ENCODE results near the gene KLHDC8B.
"Not testable (repeated sequence)": the region's sequence is repeated elsewhere in the genome, so short reads cannot be mapped to it uniquely, and the experiment has no call there.

The KLHDC8B gene

DNA sequence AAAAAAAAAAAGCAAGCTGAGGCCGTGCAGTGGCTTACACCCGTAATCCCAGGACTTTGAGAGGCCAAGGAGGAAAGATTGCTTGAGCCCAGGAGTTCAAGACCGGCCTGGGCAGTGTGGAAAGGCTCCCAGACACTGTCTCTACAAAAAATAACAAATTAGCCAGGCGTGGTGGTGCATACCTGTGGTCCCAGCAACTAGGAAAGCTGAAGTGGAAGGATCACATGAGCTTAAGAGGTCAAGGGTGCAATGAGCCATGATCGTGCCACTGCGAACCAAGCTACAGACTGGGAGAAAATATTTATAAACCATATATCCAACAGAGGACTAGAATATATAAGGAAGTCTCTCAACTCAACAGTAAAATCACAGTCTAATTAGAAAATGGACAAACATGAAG, 10.0 kb downstream of the KLHDC8B start:
- in situ Hi-C loops (cut with HindIII; ENCODE audit: low sequenced_read_pairs) = no loop called here

DNA sequence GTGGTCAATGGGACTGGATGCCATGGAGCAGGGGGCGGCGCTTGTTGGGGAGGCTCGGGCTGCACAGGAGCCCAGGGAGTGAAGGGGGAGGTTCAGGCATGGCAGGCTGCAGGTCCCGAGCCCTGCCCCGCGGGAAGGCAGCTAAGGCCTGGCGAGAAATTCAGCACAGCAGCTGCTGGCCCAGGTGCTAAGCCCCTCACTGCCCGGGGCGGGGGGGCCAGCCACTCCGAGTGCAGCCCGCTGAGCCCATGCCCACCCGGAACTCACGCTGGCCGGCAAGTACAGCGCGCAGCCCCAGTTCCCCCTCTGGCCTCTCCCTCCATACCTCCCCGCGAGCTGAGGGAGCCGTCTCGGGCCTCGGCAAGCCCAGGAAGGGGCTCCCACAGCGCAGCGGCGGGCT, 11.3 kb downstream of the KLHDC8B start:
- in situ Hi-C loops (cut with HindIII; ENCODE audit: low sequenced_read_pairs) = no loop called here

DNA sequence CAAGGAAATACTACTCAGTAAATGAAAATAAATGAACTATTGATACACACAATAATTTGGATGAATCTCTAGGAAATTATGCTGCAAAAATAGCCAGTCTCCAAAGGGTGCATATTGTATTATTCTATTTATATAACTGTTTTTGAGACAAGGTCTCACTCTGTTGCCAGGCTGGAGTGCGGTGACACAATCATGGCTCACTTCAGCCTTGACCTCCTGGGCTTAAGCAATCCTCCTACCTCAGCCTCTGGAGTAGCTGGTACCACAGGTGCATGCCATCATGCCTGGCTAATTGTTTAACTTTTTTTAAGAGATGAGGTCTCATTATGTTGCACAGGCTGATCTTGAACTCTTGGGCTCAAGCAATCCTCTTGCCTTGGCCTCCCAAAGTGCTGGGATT, 12.5 kb downstream of the KLHDC8B start:
- in situ Hi-C loops (cut with HindIII; ENCODE audit: low sequenced_read_pairs) = no loop called here

DNA sequence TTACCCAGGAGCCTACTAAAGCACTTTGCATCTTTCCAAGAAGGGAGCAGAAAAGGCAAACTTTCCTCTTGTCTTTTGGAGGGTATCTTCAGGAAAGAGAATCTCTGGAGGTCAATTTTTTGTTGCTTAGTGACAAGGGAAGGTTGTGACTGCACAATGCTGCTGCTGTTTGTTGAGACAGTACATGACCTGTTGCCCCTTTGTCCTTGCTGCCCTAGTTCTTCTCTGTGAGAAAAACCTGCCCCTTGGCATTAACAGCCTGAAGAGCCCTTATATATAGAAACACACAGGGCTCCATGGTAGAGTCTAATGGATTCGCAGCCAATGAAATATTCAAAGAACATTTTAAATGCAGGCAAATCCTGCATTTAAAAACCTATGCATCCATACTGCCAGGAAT, 20.3 kb downstream of the KLHDC8B start:
- in situ Hi-C loops (cut with HindIII; ENCODE audit: low sequenced_read_pairs) = no loop called here

DNA sequence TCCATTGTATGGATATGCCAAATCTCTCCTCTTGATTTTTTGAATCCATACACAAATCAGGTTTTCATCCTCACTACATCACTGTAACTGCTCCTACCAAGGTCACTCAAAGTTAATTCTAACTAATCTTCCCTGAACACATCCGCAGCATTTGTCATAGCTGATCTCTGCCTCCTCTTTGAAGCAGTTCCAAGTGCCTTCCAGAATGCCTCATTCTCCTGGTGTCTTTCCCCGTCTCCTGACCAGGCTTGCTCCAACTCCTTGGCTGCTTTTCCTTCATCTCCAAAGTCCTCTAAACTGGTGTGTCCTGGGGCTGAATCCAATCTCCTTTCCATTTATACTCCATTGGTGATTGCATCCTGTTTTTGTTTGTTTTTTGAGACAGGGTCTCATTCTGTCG, 26.8 kb downstream of the KLHDC8B start:
- in situ Hi-C loops (cut with HindIII; ENCODE audit: low sequenced_read_pairs) = no loop called here

DNA sequence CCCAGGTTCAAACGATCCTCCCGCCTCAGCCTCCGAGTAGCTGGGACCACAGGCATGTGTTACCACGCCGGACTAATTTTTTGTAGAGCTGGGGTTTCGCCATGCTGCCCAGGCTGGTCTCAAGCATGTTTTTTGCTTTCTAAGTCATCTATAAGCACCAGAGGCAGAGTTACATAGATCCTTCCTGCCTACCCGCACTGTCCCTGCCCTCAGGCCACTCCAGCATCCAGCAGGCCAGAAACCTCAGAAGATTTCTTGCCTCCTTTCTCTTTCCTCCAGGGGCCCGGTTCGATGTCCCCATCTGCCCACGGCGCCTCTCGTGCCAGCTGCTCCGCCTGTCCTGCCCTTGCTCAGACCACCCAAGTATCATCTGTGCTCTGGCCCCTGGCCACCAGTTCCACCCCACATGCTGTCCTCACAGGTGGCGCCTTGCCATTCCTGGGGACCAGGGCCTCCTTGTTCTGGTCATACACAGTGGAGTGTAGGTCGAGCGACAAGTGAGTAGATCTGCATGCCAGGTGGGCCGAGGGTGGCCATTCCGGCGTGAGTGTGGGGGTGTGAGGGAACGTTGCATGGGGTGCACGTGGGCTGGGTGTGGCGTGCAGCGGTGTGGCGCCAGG, 27.3 kb downstream of the KLHDC8B start:
- in situ Hi-C loops (cut with HindIII; ENCODE audit: low sequenced_read_pairs) = no loop called here

DNA sequence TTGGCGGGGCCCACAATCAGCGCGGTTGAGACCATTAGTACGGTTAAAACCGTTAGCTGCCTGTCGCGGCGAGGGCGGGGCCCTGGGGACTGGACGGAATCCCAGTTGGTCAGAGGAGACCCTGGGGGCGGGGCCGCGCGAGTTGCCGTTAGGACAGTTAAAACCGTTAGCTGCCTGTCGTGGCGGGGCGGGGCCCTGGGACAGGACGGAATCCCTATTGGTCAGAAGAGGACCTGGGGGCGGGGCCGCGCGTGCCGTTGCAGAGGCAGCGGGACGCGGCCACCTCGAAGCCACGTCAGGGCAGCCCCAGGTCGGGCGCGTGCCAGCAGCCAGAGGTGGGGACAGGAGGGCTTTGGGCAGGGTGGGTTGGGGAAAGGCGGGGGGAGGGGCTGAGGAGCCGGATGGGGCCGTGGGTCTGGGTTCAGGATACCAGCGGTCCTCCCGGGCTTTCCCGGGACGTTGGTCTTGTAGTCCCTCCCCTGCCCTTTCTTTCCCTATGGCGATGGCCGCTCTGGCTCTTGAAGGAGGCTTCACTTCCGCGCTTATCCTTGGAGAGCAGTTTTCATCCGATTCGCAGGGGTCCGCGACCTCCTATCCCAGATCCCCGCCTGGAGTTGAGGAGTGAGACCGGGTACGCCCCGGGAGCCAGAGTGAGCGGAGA, 28.0 kb downstream of the KLHDC8B start:
- in situ Hi-C loops (cut with HindIII; ENCODE audit: low sequenced_read_pairs) = no loop called here

DNA sequence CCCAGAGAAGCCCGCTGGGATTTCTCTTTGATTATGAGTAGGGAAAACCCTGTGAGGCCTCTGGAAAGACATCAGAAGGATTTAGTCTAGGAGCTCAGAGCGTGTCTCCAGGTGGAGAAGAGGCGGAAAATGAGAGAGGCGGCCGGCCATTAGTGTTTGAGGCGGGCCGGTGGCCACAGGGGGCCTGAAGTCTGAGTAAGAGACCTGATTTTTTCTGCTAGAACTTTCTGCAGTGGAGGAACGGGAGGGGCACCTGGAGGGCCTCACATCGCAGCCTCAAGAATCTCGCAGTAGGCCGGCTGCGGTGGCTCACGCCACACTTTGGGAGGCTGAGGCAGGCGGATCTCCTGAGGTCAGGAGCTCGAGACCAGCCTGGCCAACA, 28.5 kb downstream of the KLHDC8B start:
- in situ Hi-C loops (cut with HindIII; ENCODE audit: low sequenced_read_pairs) = no loop called here

DNA sequence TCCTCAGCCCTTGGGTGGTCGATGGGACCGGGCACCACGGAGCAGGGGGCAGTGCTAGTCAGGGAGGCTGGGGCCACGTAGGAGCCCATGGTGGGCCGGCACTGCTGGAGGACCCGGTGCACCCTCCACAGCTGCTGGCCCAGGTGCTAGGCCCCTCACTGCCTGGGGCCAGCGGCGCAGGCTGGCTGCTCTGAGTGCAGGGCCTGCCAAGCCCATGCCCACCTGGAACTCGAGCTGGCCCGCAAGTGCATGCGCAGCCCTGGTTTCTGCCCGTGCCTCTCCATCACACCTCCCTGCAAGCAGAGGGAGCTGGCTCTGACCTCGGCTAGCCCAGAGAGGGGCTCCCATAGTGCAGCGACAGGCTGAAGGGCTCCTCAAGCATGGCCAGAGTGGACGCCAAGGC, 42.1 kb downstream of the KLHDC8B start:
- in situ Hi-C loops (cut with HindIII; ENCODE audit: low sequenced_read_pairs) = no loop called here

DNA sequence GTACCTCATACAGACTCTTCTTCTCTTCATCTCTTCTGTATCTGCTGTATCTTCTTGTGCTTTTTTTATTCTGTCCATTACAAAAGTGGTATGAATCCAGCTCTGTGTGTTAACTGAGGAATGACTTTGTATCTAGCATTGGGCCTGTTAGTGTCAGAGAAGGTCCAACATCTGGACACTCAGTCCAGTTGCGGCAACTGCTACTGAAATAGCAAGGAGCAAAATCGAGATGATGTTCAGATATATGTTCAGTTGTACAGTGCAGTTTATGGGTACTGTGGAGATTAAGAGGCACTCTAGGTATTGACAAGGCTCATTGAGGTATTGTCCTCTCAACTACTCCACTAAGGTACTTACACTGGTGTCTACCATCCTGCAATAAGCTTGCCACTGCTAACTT, 42.6 kb downstream of the KLHDC8B start:
- in situ Hi-C loops (cut with HindIII; ENCODE audit: low sequenced_read_pairs) = no loop called here

DNA sequence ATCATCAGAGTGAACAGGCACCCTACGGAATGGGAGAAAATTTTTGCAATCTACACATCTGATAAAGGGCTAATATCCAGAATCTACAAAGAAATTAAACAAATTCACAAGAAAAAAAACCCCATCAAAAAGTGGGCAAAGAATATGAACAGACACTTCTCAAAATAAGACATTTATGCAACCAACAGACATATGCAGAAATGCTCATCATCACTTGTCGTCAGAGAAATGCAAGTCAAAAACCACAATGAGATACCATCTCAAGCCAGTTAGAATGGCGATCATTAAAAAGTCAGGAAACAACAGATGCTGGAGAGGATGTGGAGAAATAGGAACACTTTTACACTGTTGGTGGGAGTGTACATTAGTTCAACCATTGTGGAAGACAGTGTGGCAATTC, 45.3 kb downstream of the KLHDC8B start:
- in situ Hi-C loops (cut with HindIII; ENCODE audit: low sequenced_read_pairs) = not testable (repeated sequence)

DNA sequence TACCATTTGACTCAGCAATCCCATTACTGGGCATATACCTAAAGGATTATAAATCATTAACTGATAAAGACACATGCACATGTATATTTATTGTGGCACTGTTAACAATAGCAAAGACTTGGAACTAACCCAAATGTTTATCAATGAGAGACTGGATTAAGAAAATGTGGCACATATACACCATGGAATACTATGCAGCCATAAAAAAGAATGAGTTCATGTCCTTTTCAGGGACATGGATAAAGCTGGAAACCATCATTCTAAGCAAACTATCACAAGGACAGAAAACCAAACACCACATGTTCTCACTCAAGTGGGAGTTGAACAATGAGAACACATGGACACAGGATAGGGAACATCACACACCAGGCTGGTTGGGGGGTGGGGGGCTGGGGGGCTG, 45.7 kb downstream of the KLHDC8B start:
- in situ Hi-C loops (cut with HindIII; ENCODE audit: low sequenced_read_pairs) = not testable (repeated sequence)

DNA sequence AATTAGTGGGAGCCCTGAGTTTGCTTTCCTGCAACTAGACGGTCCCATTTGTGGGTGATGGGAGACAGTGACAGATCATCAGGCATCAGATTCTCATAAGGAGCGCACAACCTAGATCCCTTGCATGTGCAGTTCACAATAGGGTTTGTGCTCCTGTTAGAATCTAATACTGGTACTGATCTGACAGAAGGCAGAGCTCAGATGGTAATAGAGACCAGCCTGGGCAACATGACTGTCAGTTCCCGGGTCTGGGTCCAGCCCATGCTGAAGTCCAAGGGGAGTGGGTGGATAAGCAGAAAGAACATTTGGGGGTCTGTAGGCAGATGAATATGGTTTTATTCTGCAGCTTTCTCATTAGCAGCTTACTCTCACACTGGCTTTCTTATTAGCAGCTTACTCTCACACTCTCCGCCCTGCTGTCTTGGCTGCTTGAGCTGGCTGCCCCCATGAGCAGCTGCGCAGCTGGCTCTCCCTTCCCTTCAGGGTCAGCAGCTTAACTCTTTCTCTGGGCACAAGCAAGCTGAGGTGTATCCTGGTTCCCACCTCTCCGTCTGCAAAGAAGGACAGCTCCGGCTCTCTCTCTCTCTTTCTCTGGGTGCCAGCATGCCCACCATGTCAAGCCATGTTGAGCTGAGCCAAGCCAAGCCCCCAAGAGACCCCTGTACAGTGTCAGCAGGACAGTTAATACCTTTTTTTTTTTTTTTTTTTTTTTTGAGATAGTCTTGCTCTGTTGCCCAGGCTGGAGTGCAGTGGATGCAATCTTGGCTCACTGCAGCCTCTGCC, 46.5 kb downstream of the KLHDC8B start:
- in situ Hi-C loops (cut with HindIII; ENCODE audit: low sequenced_read_pairs) = no loop called here

DNA sequence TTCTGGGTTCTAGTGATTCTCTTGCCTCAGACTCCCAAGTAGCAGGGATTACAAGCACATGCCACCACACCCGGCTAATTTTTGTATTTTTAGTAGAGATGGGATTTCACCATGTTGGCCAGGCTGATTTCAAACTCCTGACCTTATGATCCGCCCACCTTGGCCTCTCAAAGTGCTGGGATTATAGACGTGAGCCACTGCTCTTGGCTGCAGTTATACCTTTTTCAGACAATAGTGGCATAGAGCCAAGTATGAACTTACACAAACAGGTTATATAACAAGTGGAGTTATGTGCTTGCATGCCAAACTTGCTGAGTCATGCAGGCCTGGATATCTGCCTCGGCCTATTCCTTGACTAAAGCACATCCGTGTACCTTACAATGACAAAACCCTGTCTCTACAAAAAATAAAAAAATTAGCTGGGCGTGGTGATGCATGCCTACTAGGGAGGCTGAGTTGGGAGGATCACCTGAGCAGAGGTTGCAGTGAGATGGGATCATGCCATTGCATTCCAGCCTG, 47.1 kb downstream of the KLHDC8B start:
- in situ Hi-C loops (cut with HindIII; ENCODE audit: low sequenced_read_pairs) = not testable (repeated sequence)

DNA sequence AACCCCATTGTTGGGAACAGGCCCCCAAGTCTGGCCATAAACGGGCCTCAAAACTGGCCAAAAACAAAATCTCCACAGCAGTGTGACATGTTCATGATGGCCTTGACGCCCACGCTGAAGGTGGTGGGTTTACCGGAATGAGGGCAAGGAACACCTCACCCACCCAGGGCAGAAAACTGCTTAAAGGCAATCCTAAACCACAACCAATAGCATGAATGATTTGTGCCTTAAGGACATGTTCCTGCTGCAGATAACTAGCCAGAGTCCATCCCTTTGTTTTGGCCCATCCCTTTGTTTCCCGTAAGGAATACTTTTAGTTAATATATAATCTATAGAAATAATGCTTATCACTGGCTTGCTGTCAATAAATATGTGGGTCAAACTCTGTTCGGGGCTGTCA, 47.7 kb downstream of the KLHDC8B start:
- in situ Hi-C loops (cut with HindIII; ENCODE audit: low sequenced_read_pairs) = no loop called here

DNA sequence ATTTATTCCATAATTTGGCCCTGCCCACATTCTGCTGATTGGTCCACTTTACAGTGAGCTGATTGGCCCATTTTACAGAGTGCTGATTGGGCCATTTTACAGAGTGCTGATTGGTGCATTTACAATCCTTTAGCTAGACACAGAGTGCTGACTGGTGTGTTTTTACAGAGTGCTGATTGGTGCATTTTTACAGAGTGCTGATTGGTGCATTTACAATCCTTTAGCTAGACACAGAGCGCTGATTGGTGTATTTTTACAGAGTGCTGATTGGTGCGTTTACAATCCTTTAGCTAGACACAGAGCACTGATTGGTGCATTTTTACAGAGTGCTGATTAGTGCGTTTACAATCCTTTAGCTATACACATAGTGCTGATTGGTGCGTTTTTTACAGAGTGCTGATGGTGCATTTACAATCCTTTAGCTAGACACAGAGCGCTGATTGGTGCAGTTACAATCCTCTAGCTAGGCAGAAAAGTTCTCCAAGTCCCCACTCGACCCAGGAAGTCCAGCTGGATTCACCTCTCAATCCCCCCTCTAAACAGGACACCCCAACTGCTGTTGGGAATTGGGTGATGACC, 49.7 kb downstream of the KLHDC8B start:
- in situ Hi-C loops (cut with HindIII; ENCODE audit: low sequenced_read_pairs) = not testable (repeated sequence)

DNA sequence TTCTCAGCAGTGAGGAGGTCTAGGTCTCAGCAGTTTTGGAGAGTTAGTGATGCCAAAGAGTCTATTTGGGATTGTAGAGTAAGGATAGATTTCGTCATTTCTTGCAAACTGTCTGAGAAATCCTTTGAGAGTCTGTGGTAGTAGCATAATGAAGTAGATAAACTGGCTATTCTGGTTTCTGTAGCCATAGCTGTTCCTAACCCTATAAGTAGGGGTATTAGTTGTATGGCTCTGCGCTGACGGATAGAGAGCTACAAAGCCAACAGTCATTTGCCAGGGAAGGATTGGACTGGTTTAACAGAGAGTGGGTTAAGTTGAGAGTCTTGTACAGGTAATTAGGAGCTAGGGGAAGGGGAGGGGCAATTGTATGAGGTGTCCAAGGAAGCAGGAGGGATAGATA, 50.6 kb downstream of the KLHDC8B start:
- in situ Hi-C loops (cut with HindIII; ENCODE audit: low sequenced_read_pairs) = no loop called here
